C4-2B (cell line): Measurements from ENCODE around the gene MED26.

Experiments
- ZFX ChIP-seq: fragments of 450-650 bp; IDR thresholded peaks from 2 replicates; pipeline ENCODE4 v1.6.1; 2017
- TF ChIP-seq, protein P1 (sequence below): fragments of 450-650 bp; conservative IDR thresholded peaks from 2 replicates; pipeline ENCODE4 v1.5.1; 2017; ENCODE audit warnings: mild to moderate bottlenecking

DNA sequence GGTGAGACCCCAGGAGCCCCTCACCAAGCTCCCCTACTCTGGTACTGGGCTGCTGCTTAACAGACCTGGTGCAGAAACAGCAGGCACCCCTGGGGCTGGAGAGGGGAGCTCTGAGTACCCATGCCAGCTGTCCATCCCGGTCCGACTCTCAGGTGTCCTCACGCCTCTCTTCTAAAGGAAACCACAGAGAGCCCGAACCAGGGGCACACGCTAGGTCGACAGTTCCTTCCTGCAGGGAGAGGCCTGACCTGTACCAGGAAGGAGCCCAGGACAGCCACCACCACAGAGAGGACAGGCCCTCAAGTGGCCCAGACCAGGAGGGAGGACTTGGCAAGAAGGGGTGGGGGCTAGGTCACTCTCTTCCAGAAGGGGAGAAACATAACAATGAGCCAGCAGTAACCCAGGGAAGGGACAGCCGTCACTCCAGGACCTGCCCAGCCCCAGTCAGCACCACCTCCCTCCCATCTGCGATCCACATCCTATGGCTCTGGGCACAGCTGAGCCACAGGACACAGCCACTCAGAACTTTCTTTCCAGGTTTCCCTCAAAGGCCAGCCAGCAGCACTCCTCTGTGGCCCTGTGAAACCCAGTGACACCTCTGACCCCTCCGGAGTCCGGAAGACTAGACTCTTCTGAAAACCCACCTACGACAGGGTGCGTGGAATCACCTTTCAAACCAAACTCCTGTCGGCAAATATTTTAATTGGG, 42.8 kb downstream of the MED26 start:
- TF ChIP-seq, protein P1, sequence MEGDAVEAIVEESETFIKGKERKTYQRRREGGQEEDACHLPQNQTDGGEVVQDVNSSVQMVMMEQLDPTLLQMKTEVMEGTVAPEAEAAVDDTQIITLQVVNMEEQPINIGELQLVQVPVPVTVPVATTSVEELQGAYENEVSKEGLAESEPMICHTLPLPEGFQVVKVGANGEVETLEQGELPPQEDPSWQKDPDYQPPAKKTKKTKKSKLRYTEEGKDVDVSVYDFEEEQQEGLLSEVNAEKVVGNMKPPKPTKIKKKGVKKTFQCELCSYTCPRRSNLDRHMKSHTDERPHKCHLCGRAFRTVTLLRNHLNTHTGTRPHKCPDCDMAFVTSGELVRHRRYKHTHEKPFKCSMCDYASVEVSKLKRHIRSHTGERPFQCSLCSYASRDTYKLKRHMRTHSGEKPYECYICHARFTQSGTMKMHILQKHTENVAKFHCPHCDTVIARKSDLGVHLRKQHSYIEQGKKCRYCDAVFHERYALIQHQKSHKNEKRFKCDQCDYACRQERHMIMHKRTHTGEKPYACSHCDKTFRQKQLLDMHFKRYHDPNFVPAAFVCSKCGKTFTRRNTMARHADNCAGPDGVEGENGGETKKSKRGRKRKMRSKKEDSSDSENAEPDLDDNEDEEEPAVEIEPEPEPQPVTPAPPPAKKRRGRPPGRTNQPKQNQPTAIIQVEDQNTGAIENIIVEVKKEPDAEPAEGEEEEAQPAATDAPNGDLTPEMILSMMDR, result no peak
- TF ChIP-seq ZFX, result no peak
